RPMI7951 (cell line): ENCODE results near the gene PI4KA. TPM values are rescaled to one million over a fixed set of nuclear protein-coding genes. Genes with fewer than 3 reads are reported as not detected.
A peak's percentile ranks its signal among the peaks of the same experiment; 100 is the strongest.
"Not testable (repeated sequence)": the region's sequence is repeated elsewhere in the genome, so short reads cannot be mapped to it uniquely, and the experiment has no call there.

Source experiments
- DNase-seq: peaks from one replicate; pipeline ENCODE4 v3.0.0-alpha.2; 2012; ENCODE audit warnings: low read depth
- total RNA-seq: library from RNA; depleted of rRNA; stranded (reverse); fragments of >200 nt; shearing (Covaris generic); gene quantifications from 2 replicates; pipeline ENCODE4 v1.2.3, GENCODE V29; 2014

PI4KA gene
- total RNA-seq, 1 experiment from 2014 or later, result 17.8 TPM

- no peak for DNase-seq
Observed at GRCh38 chr22:20776624-20777405, 81.8 kb downstream of the PI4KA start.

DNA sequence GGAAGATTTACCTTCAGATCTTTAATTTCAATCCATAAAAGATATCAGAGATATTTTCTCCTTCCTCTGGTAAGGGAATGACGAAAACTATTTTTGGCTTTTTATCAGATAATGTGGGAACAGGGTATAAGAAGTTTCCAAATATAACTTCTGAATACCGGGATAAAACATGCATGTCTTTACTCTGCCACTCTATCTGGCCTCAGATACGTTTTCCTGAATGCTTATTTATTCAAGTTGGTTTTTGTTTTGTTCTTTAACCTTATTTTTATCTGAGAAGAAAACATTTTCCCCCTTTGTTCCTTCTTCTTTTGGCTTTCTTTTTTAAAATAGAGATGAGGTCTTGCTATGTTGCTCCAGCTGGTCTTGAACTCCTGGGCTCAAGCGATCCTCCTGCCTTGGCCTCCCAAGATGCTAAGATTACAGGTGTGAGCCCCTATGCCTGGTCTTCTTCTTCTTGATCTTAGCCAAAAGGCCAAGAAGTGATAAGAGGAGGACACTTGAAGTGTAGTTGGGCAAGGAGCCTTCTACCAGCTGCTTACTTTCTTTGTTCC lies 83.2 kb downstream of the PI4KA start:
- no peak for DNase-seq

- no peak for DNase-seq
Observed at GRCh38 chr22:20774882-20775281, 83.7 kb downstream of the PI4KA start.

GRCh38 chr22:20773793-20774212 lies 84.8 kb downstream of the PI4KA start, which contains the start of gene SERPIND1:
SERPIND1 (plus strand) TSS chr22:20774113; CDS start chr22:20779313, 5,200 bp downstream.
- DNase-seq, result no peak

DNA sequence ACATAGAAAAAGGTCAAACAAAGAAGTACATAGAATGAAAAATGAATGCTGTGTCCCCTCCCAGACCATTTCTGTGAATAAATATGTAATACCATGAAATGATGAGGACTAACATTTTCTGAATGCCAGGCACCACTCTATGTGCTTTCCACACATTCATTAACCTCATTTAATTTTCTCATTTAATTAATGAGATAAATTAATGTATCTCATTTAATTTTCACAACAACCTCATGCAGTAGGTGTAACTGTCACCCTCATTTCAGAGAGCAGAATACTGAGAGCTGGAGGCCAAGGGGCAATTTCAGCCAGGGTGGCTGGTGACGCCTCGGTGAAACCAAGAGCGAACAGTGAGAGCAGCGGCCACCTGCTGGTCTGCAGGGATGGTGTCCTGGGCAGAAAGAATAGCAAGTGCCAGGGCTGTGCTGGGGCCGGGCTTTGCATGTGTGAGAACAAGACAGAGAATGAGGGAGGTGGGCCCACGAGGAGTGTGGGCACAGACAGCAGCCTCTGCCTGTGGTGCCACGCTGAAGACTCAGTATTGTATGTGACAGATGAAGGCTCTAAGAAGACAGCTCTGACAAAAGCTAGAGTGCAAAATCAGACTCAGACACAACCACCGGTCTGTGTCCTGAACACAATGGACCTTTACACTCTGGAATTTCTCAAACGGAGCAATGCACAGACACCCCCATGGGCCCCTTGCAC lies 86.5 kb downstream of the PI4KA start:
- no peak for DNase-seq

DNA sequence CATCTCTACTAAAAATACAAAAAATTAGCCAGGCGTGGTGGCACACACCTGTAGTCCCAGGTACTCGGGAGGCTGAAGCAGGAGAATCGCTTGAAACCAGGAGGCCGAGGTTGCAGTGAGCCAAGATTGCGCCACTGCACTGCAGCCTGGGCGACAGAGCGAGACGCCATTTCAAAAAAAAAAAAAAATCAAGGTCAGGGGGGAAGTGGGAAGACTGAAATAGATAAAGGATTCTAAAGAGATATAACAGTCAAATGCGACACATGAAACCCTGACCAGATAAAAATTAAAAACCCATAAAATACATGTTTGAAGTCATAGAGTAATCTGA lies 89.2 kb downstream of the PI4KA start:
- DNase-seq, result not testable (repeated sequence)

DNA sequence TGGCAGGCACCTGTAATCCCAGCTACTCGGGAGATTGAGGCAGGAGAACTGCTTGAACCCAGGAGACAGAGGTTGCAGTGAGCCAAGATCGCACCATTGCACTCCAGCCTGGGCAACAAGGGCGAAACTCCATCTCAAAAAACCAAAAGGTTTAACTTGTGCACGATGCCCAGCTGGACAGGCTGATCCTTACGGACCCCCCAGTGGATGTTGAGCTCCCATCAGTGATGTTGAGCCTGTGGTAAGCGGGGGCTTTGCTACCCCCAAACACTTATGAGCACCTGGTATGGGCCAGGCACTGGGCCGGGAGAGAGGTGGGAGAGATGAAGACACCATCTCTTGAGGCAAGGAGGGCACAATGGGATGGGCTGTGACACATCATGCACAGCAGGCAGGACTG lies 92.1 kb downstream of the PI4KA start:
- DNase-seq, result no peak

- no peak for DNase-seq
Observed at GRCh38 chr22:20765938-20766337, 92.7 kb downstream of the PI4KA start.

GRCh38 chr22:20764729-20765128 lies 93.9 kb downstream of the PI4KA start:
- no peak for DNase-seq

DNA sequence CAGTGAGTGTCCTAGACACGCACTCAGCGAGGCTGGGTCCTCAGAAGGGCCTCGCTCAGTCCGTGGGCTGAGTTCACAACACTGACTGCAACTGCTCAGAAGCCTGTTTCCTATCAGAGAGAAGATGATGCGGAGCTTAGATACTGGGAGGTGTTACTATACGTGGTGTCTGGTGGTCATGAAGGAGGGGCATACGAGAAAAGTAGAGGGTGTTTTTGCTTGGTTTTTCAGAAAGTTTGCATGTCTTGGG lies 94.2 kb downstream of the PI4KA start:
- no peak for DNase-seq

DNA sequence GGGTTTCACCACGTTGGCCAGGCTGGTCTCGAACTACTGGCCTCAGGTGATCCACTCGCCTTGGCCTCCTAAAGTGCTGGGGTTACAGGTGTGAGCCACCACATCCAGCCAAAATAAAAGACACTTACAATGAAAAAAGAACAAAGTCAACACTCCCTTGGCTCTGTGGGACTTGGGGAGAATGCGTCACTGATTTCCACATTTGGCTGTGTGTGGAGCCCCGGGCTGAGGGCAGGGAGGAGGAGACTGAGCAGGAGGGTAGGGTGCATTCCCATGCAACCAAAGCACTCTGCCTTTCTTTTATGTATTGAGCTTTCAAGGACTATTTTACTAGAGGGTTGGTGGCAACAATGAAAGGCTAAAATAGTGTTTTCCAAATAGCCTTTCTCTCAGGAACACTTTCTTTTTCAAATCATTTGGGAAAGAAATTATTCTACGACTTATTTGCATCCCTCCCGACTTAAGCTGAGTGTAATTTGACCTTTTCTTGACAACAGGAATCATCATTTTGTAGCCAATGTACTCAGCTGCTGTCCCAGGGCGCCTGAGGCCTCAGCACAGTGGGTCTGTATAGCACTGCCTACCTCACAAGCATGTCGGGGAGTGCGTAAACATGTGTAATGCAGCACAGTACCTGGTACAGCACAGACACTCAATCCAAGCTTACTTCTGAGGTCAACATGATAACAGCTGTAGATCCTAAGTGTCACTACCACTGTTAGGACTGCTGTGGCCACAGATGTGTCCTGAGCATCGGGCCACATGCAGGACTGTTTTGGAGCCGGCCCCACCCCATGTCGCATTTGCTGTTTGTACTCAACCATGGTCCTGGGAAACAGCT lies 94.8 kb downstream of the PI4KA start:
- no peak for DNase-seq

DNA sequence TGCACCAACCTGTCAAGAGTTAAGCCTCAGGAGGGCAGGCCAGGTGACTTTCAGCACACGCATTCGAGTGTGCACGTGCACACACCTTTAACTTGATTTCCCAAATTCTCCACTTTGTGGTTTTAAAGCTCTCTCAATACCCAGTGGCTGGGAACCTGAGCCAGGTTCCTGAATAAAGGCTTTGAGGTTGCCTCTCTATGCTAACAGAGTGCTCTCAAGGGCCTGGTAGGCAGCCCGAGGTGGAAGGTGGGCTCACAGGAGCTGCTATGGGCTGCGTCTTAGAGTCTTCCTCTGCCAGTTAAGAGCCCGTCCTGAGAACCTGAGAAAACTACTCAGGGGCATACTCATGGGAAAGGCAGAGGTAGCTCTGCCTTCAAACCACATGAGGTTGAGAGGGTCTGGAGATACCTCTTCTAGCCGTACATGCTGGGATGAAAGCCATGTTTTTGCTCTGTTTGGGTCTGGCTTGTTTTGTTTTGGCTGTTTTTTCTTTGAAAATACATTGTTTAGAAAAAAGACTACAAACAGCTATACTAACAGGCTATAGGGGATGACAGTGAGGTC lies 96.3 kb downstream of the PI4KA start:
- DNase-seq, result no peak

GRCh38 chr22:20761536-20761935 lies 97.1 kb downstream of the PI4KA start:
- no peak for DNase-seq

DNA sequence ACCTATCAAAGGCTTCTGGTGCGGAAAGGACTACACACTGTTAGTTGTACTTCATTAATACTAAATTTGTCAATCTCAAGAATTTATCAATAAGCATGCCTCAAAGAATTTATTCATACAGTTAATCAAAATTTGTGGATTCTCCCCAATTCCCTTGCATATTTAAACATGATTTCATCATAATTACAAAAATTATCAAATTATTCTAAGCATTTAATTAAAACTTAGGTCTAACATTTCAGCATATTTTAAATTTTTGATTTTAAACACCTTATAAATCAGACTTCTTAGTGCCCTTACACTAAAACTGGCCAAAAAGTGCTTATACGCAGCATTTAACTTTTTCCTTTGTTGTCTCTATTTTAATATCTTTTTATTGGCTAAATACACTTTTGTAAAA lies 98.5 kb downstream of the PI4KA start:
- DNase-seq, result no peak

GRCh38 chr22:20758688-20759087 lies 99.9 kb downstream of the PI4KA start:
- no peak for DNase-seq

DNA sequence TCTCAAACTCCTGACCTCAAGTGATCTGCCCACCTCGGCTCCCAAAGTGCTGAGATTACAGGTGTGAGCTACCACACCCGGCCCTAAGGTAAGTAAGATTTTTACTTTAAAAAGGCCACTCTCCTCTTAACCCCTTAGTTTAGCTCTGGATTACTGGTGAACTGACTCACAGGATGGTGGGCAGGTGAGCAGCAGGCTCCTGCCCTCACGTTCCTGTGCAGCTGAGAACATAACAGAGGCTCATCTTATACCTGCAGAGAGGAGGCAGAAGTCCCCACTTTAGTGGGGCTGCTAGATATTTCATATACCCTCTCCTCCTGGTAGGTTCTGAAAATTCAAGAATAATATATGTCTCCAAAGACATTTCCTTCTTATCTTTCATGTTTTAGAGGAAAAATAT lies 101.8 kb downstream of the PI4KA start:
- DNase-seq, result no peak

GRCh38 chr22:20752873-20753272 lies 105.7 kb downstream of the PI4KA start:
- DNase-seq, result no peak

DNA sequence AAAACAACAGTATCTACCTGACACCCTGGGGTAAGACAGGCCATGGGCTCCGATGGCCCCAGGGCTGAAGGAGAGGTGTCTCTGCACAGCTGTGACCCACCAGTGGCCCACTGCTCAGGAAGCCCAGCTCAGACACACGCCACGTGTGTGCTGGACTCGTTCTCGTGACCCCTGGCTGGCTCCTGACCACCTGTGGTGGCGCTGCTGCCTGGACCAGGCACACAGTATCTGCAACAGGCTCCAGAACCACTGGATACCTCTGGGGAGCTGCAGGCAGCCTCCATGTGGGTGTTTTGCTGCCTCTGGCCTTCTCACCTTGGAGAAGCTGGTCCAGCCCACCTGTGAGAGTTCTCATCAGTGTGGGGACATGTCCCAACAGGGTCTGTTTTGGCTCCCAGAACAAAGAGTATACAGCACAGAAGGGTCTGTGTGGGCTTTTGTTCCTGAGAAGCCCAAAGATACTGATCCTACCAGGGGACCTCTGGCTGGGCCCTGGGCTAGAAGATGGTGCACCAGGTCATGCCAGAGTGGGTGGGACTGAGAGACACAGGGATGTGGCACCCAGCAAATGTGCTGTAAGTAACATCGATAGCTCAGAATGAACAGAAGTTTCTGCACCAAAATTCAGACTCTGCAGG lies 106.4 kb downstream of the PI4KA start:
- DNase-seq, result no peak

GRCh38 chr22:20751185-20751851 lies 107.3 kb downstream of the PI4KA start:
- no peak for DNase-seq

GRCh38 chr22:20750461-20751184 lies 108.0 kb downstream of the PI4KA start:
- DNase-seq, result peak; percentile 87
